NOMO-1 treated with dmso at 0.1 percent for 144 hours (cell line): Measurements from ENCODE around the gene C14orf93.
A peak's percentile ranks its signal among the peaks of the same experiment; 100 is the strongest.
"Not testable (repeated sequence)": the region's sequence is repeated elsewhere in the genome, so short reads cannot be mapped to it uniquely, and the experiment has no call there.

Experiments
- DNase-seq: peaks from one replicate; lab custom pipeline; 2025; ENCODE audit not compliant: unreplicated experiment; lab: John Stamatoyannopoulos, UW

C14orf93 gene

GRCh38 chr14:22976620-22977433 is 33.1 kb downstream of the C14orf93 start:
- DNase-seq, result no peak

GRCh38 chr14:22974530-22975313 is 35.2 kb downstream of the C14orf93 start:
- DNase-seq, result no peak

GRCh38 chr14:22973217-22974032 is 36.5 kb downstream of the C14orf93 start:
- peak; percentile 10 for DNase-seq

GRCh38 chr14:22972313-22972930 is 37.5 kb downstream of the C14orf93 start:
- no peak for DNase-seq

GRCh38 chr14:22971152-22971551 is 38.8 kb downstream of the C14orf93 start:
- no peak for DNase-seq

GRCh38 chr14:22966783-22967269 is 43.1 kb downstream of the C14orf93 start:
- DNase-seq, result no peak

- not testable (repeated sequence) for DNase-seq
These were observed 43.8 kb downstream of the C14orf93 start for GRCh38 chr14:22965916-22966782.

- DNase-seq, result no peak
These were observed 47.8 kb downstream of the C14orf93 start for GRCh38 chr14:22962061-22962676.

GRCh38 chr14:22955702-22956569 is 54.0 kb downstream of the C14orf93 start:
- no peak for DNase-seq

GRCh38 chr14:22952418-22952817 is 57.5 kb downstream of the C14orf93 start:
- no peak for DNase-seq

- DNase-seq, result peak; percentile 48
These were observed 58.1 kb downstream of the C14orf93 start for GRCh38 chr14:22951795-22952194.

- DNase-seq, result no peak
These were observed 64.3 kb downstream of the C14orf93 start for GRCh38 chr14:22945642-22946041.

GRCh38 chr14:22939684-22940083 is 70.3 kb downstream of the C14orf93 start:
- no peak for DNase-seq
